Astrocyte (in vitro differentiated cells and primary cell): Measurements from ENCODE around the gene RAX2. TPM values are rescaled to one million over a fixed set of nuclear protein-coding genes. Genes with fewer than 3 reads are reported as not detected.

Experiments
- DNase-seq: peaks from one replicate; pipeline ENCODE4 v3.0.0-alpha.2; 2010; ENCODE audit warnings: low read depth
- FAIRE-seq: peaks from 2 replicates; lab custom pipeline; 2011; peaks lifted over from hg19 to GRCh38; lab: Jason Lieb, UNC
- H2AFZ ChIP-seq: 2 replicates; pipeline ENCODE4 v1.6.0; 2012; ENCODE audit warnings: low read depth, low read length, inconsistent platforms
- H3K27ac ChIP-seq: 2 replicates; pipeline ENCODE4 v1.5.1; 2011; ENCODE audit warnings: low read depth, low read length, inconsistent platforms
- H3K27me3 ChIP-seq: 2 replicates; pipeline ENCODE4 v1.6.0; 2011; ENCODE audit warnings: low read length, inconsistent platforms; ENCODE audit not compliant: insufficient read depth
- H3K36me3 ChIP-seq: 2 replicates; pipeline ENCODE4 v1.5.1; 2011; ENCODE audit warnings: low read length, inconsistent platforms; ENCODE audit not compliant: insufficient read depth
- H3K4me1 ChIP-seq: 2 replicates; pipeline ENCODE4 v1.5.1; 2011; ENCODE audit warnings: low read length, inconsistent platforms; ENCODE audit not compliant: insufficient read depth
- H3K4me2 ChIP-seq: 2 replicates; pipeline ENCODE4 v1.6.0; 2012; ENCODE audit warnings: low read length, inconsistent platforms
- H3K4me3 ChIP-seq: 2 replicates; pipeline ENCODE4 v1.5.1; 2011; ENCODE audit warnings: low read depth, mild to moderate bottlenecking, low read length, inconsistent platforms; ENCODE audit not compliant: insufficient read depth
- H3K79me2 ChIP-seq: 2 replicates; pipeline ENCODE4 v1.6.0; 2012; ENCODE audit warnings: mild to moderate bottlenecking, low read length, inconsistent platforms; ENCODE audit not compliant: insufficient read depth
- H3K9ac ChIP-seq: 2 replicates; pipeline ENCODE4 v1.6.0; 2012; ENCODE audit warnings: mild to moderate bottlenecking, low read length, inconsistent platforms
- H3K9me3 ChIP-seq: 2 replicates; pipeline ENCODE4 v1.5.1; 2012; ENCODE audit warnings: low read depth, mild to moderate bottlenecking, low read length, inconsistent platforms; ENCODE audit not compliant: insufficient read depth
- H4K20me1 ChIP-seq: 2 replicates; pipeline ENCODE4 v1.6.0; 2012; ENCODE audit warnings: low read length, inconsistent platforms; ENCODE audit not compliant: insufficient read depth
- H3K27ac Mint-ChIP-seq: one replicate; pipeline ENCODE4 v1.8.0; 2021; ENCODE audit warnings: mild to moderate bottlenecking, mixed read lengths; ENCODE audit not compliant: unreplicated experiment
- H3K27me3 Mint-ChIP-seq: one replicate; pipeline ENCODE4 v1.8.0; 2021; ENCODE audit warnings: low read depth, mixed read lengths; ENCODE audit not compliant: unreplicated experiment
- H3K36me3 Mint-ChIP-seq: one replicate; pipeline ENCODE4 v1.8.0; 2021; ENCODE audit warnings: low read depth, mixed read lengths; ENCODE audit not compliant: unreplicated experiment
- H3K4me1 Mint-ChIP-seq: one replicate; pipeline ENCODE4 v1.8.0; 2021; ENCODE audit warnings: low read depth, mixed read lengths; ENCODE audit not compliant: unreplicated experiment
- H3K4me3 Mint-ChIP-seq: one replicate; pipeline ENCODE4 v1.8.0; 2021; ENCODE audit warnings: mild to moderate bottlenecking, moderate library complexity, mixed read lengths; ENCODE audit not compliant: unreplicated experiment
- H3K9me3 Mint-ChIP-seq: one replicate; pipeline ENCODE4 v1.8.0; 2021; ENCODE audit warnings: mild to moderate bottlenecking, mixed read lengths; ENCODE audit not compliant: unreplicated experiment
- CTCF ChIP-seq: IDR thresholded peaks from 2 replicates; pipeline ENCODE4 v1.5.1; 2011; ENCODE audit warnings: low read depth, mild to moderate bottlenecking, inconsistent platforms, low read length, moderate library complexity; ENCODE audit not compliant: insufficient read depth
- EZH2 ChIP-seq: IDR thresholded peaks from 2 replicates; pipeline ENCODE4 v1.6.1; 2012; ENCODE audit warnings: mild to moderate bottlenecking, low read length, inconsistent platforms; ENCODE audit not compliant: insufficient read depth
- total RNA-seq: library from RNA; stranded (reverse); gene quantifications from 2 replicates; pipeline ENCODE4 v1.2.1, GENCODE V29; 2021

Gene RAX2
- total RNA-seq, 1 donor from 2014 or later = not detected

- H3K27ac Mint-ChIP-seq = no peak overlapping the region
- TF ChIP-seq CTCF = no peak
- TF ChIP-seq EZH2 = no peak
- Histone ChIP-seq H3K9me3 (no peaks in the 10 kb centered on the region), H4K20me1 (no peaks in the 10 kb centered on the region), H3K9ac (no peak overlapping the region), H3K4me1 (no peaks in the 10 kb centered on the region), H3K36me3 (no peaks in the 10 kb centered on the region), H3K79me2 (no peaks in the 10 kb centered on the region), H3K4me2 (no peak overlapping the region), H3K27ac (no peak overlapping the region), H3K4me3 (no peak overlapping the region), H2AFZ (no peak overlapping the region), H3K27me3 (peaks cover 17% of the 10 kb centered on the region)
- FAIRE-seq (no peak), DNase-seq (no peak)
- peaks cover 14% of the 10 kb centered on the region for H3K27me3 Mint-ChIP-seq
- no peaks in the 10 kb centered on the region for H3K9me3 Mint-ChIP-seq
- H3K4me1 Mint-ChIP-seq = no peaks in the 10 kb centered on the region
- no peak overlapping the region for H3K4me3 Mint-ChIP-seq
- no peaks in the 10 kb centered on the region for H3K36me3 Mint-ChIP-seq
Measured at GRCh38 chr19:3725640-3726310, 46.3 kb downstream of the RAX2 start.

GRCh38 chr19:3725121-3725520 is 46.9 kb downstream of the RAX2 start:
- H2AFZ ChIP-seq = no peak overlapping the region
- H3K36me3 ChIP-seq = no peaks in the 10 kb centered on the region
- Mint-ChIP-seq H3K36me3 (no peaks in the 10 kb centered on the region), H3K9me3 (no peaks in the 10 kb centered on the region), H3K4me1 (no peaks in the 10 kb centered on the region), H3K27me3 (peaks cover 14% of the 10 kb centered on the region), H3K4me3 (no peak overlapping the region), H3K27ac (no peak overlapping the region)
- no peak for TF ChIP-seq EZH2
- TF ChIP-seq CTCF = no peak
- H3K4me2 ChIP-seq = no peak overlapping the region
- no peaks in the 10 kb centered on the region for H4K20me1 ChIP-seq
- H3K9me3 ChIP-seq = no peaks in the 10 kb centered on the region
- no peak overlapping the region for H3K9ac ChIP-seq
- peaks cover 17% of the 10 kb centered on the region for H3K27me3 ChIP-seq
- no peak for FAIRE-seq
- H3K79me2 ChIP-seq = no peaks in the 10 kb centered on the region
- DNase-seq = no peak
- H3K4me1 ChIP-seq = no peaks in the 10 kb centered on the region
- no peak overlapping the region for H3K4me3 ChIP-seq
- no peak overlapping the region for H3K27ac ChIP-seq

- Histone ChIP-seq H4K20me1 (no peaks in the 10 kb centered on the region), H3K4me1 (no peaks in the 10 kb centered on the region), H3K27me3 (peaks cover 17% of the 10 kb centered on the region), H3K27ac (no peak overlapping the region), H3K4me2 (no peak overlapping the region), H3K36me3 (no peaks in the 10 kb centered on the region), H3K4me3 (no peak overlapping the region), H3K79me2 (no peaks in the 10 kb centered on the region), H3K9me3 (no peaks in the 10 kb centered on the region), H3K9ac (no peak overlapping the region), H2AFZ (no peak overlapping the region)
- DNase-seq (no peak), FAIRE-seq (no peak)
- H3K27ac Mint-ChIP-seq = no peak overlapping the region
- H3K4me1 Mint-ChIP-seq = no peaks in the 10 kb centered on the region
- H3K9me3 Mint-ChIP-seq = no peaks in the 10 kb centered on the region
- H3K4me3 Mint-ChIP-seq = no peak overlapping the region
- H3K27me3 Mint-ChIP-seq = peaks cover 14% of the 10 kb centered on the region
- H3K36me3 Mint-ChIP-seq = no peaks in the 10 kb centered on the region
- no peak for TF ChIP-seq EZH2
- TF ChIP-seq CTCF = no peak
Measured at GRCh38 chr19:3723883-3724282, 48.1 kb downstream of the RAX2 start.
